Ramos (cell line): Measurements from ENCODE around the gene FGR.

Experiments
- in situ Hi-C: fragments of 300-500 bp; cut with MboI; formaldehyde crosslinking; loops from one replicate; pipeline ENCODE4 v1.14.3; 2022; ENCODE audit warnings: low sequenced_read_pairs; ENCODE audit not compliant: unreplicated experiment

The FGR gene

GRCh38 chr1:27603681-27604578 lies 31.1 kb downstream of the FGR start, which contains the start of gene AHDC1:
TSS of gene AHDC1 (minus strand) at chr1:27604144. CDS start at chr1:27552115, 52,029 bp downstream.
- in situ Hi-C loops: no loop called here

- in situ Hi-C loops: no loop called here
Measured at GRCh38 chr1:27603309-27603680, 31.7 kb downstream of the FGR start.

- in situ Hi-C loops: no loop called here
Measured at GRCh38 chr1:27602462-27603308, 32.3 kb downstream of the FGR start.

- in situ Hi-C loops: no loop called here
Measured at GRCh38 chr1:27601771-27602461, 33.1 kb downstream of the FGR start.

- in situ Hi-C loops: no loop called here
Measured at GRCh38 chr1:27601321-27601770, 33.6 kb downstream of the FGR start.

- in situ Hi-C loops: no loop called here
Measured at GRCh38 chr1:27600498-27601175, 34.3 kb downstream of the FGR start.

GRCh38 chr1:27599605-27600497 lies 35.1 kb downstream of the FGR start:
- in situ Hi-C loops: no loop called here

- in situ Hi-C loops: no loop called here
Measured at GRCh38 chr1:27598902-27599528, 36.0 kb downstream of the FGR start.

- in situ Hi-C loops: no loop called here
Measured at GRCh38 chr1:27598295-27598687, 36.7 kb downstream of the FGR start.

GRCh38 chr1:27597516-27598294 lies 37.3 kb downstream of the FGR start:
- in situ Hi-C loops: no loop called here

GRCh38 chr1:27596986-27597385 lies 38.0 kb downstream of the FGR start:
- in situ Hi-C loops: no loop called here

GRCh38 chr1:27596261-27596660 lies 38.7 kb downstream of the FGR start:
- in situ Hi-C loops: no loop called here

GRCh38 chr1:27595597-27595996 lies 39.4 kb downstream of the FGR start:
- in situ Hi-C loops: no loop called here

- in situ Hi-C loops: no loop called here
Measured at GRCh38 chr1:27594564-27595510, 40.1 kb downstream of the FGR start.

GRCh38 chr1:27593678-27594563 lies 41.1 kb downstream of the FGR start:
- in situ Hi-C loops: no loop called here
